SHP77 treated with DMSO at 0.1 percent for 48 hours (cell line): ENCODE data around the gene RPLP2.

Experiments
- DNase-seq: peaks from one replicate; lab custom pipeline; 2025; lab: John Stamatoyannopoulos, UW

The RPLP2 gene

GRCh38 chr11:824292-824880 lies 14.6 kb downstream of the RPLP2 start:
- peak; percentile 45 for DNase-seq

- DNase-seq: no peak
Observed at GRCh38 chr11:824942-825341, 15.2 kb downstream of the RPLP2 start.

DNA sequence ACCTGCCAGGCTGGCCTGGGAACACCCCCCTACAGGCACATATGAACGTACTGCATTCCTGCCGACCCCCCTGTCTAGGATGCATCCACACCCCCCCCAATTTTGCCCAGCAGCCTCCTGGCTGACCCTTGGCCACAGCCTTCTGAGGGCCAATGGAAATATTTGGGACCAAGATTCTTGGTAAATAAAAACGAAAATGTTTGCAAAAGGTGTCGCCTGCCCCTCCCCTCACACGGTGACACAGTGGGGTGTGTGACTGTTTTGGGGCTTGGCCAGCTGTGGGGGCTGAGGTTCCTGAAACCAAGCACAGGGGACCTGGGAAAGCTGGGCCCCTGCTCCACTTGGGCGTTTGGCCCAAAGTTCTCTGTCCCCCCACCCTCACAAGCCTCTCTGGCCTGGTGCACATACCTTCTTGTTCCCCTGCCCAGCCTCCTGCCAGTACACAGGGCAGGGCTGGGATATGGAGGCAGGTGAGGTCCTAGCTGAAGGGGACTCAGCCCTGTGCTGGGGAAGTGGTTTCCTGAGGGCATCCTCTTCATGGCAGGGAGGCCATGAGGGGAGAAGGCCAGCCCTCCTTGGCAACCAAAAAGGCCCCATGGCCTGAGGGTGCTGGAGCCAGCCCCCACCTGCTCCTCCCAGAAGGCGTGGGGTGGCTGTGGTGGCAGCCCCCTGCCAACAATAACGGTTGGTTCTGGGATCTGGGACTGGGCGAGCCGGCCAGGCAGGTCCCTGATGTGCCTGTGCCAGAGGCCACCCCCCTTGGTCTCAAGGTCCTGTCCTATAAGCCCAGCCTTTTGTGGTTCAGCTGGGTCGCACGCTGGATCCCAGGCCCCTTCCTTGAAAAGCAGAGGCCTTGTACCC lies 15.8 kb downstream of the RPLP2 start:
- no peak for DNase-seq

GRCh38 chr11:826227-826621 lies 16.5 kb downstream of the RPLP2 start:
- no peak for DNase-seq

GRCh38 chr11:826836-827145 lies 17.0 kb downstream of the RPLP2 start:
- no peak for DNase-seq

DNA sequence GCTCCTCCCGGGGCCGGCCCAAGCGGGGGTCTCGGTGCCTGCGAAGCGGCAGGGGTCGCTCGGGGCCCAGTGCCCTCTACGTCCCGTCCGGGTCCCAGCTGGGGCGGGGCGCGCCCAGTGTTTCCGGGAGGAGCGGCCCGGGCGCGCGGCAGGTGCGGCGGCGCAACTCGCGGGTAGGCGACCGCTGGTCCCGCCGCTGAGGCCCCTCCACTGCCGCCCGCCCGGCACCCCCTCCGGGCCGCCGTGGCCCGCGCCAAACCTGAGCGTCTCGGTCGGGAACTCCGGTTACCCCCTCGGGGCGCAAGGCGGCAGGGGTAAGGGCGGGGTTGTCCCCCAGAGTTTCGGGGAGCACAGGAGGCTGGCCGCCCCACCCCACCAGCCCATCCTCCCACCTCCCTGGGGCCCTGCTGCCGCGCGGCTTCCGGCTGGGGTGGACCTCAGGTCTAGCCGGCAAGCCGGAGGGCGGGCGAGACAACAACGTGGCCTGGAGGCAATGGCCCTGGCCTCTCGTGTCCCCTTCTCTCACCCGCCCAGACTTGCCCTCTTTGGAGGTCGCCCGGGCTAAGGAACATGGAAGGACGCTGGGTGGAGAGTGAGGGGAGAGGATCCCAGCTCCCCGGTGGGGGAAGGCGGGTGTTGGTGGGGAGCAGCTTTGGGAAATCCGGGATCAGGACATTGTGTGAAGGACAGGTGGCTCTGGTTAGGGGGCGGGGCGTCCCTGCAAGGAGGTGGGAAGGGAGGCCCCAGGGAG lies 17.6 kb downstream of the RPLP2 start:
- DNase-seq: no peak

GRCh38 chr11:827897-828192 lies 18.1 kb downstream of the RPLP2 start, which contains the start of gene CRACR2B:
CRACR2B (plus strand) TSS chr11:827919; CDS start chr11:828608, 689 bp downstream.
- DNase-seq: no peak

DNA sequence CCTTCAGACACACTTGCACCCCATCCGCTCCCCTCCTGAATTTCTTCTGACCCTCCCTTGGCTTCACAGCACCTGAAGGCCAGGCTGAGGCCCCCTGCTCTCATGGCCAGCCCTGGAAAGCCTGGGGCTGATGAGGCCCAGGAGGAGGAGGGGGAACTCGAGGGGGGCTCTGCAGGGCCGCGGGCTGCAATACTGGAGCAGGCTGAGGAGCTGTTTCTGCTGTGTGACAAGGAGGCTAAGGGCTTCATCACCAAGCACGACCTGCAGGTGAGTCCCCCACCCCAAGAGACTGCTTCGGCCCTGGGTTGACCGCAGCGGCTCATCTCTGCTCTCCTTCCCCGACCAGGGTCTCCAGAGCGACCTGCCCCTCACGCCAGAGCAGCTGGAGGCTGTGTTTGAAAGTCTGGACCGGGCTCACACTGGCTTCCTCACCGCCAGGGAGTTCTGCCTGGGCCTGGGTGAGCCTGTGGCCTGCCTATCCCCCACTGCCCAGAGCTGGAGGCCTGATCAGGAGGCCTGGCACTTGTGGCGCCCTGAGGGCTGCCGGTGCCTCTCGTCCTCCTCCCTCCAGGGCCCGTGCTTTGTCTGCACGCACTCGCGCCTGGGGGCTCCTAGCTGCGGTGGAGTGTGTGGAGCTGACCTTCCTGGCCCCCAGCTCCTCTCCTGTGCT lies 18.9 kb downstream of the RPLP2 start:
- DNase-seq: no peak

- no peak for DNase-seq
Observed at GRCh38 chr11:829176-829846, 19.5 kb downstream of the RPLP2 start.

DNA sequence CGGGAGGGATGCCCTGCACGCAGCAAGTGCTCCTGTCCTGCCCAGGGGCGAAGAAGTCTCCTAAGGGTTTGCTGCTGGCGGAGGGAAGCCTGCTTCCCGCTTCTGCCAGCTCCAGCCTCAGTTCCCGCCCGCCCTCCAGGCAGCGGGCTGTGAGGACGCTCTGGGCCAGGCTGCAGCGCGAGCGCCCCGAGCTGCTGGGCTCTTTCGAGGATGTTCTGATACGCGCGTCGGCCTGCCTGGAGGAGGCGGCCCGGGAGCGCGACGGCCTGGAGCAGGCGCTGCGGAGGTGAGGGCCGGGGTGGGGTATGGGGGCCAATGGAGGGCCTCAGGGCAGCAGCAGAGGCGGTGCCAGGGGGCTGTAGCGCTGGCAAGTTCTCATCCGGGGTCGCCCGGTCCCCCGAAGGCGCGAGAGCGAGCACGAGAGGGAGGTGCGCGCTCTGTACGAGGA lies 20.1 kb downstream of the RPLP2 start:
- DNase-seq: no peak

DNA sequence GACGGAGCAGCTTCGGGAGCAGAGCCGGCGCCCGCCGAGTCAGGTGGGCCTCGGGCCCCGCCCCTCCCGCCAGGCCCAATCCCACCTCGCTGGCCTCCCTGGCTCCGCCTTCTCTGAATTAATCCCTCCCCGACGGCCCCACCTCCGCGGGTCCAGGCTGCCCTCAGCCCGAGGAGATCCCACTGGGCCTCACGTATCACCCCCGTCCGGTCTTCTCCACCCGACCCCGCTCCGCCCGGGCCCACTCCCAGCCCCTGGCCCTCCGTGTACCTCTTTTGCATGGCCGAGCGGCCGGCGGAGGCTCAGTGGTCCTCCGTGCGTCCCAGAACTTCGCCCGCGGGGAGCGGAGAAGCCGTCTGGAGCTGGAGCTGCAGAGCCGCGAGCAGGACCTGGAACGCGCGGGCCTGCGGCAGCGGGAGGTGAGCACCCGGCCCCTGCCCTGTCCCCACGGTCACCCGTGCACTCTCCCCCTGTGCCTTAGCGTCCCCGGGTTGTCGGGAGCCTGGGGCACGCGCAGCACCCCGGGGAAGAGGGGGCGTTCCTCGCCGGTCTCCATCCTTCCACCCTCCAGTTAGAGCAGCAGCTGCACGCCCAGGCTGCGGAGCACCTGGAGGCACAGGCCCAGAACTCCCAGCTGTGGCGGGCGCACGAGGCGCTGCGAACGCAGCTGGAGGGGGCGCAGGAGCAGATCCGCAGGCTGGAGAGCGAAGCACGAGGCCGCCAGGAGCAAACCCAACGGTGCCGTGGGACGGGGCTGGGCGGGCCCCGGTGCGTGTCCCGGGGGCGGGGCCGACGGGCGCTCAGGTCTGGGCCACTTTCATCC lies 20.7 kb downstream of the RPLP2 start:
- DNase-seq: no peak

- DNase-seq: no peak
Observed at GRCh38 chr11:831118-831864, 21.5 kb downstream of the RPLP2 start.

DNA sequence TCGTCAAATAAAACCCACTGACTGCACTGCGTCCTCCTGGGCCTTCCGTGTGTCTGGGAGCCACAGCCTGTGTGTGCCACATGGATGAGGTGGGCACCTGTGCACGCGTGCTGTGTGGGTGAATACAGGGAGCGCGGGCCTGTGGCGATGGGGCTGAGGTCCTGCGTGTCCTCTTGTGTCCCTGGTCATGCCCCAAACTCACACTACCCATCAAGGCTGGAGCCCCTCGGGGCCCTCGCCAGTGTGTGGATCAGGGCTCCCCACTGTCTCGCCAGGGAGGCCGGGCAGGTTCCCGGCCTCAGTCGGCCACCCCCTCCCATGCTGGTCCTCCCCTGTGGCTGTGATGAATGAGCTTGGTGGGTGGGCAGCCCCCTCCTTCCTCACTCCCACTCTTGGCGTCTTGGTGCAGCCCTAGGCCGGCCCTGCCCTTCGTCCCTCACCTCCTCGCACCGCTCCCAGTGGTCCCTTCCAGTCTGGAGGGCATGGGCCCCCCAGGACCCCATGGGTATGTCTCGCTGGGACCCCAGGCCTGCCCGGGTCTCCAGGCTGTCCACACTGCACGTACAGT lies 22.3 kb downstream of the RPLP2 start:
- DNase-seq: no peak

GRCh38 chr11:832529-833113 lies 22.9 kb downstream of the RPLP2 start, which contains the start of gene CD151:
CD151 (plus strand) TSS chr11:832952; CDS start chr11:836070, 3,118 bp downstream.
- DNase-seq: no peak

- DNase-seq: no peak
Observed at GRCh38 chr11:833114-833791, 23.5 kb downstream of the RPLP2 start.

DNA sequence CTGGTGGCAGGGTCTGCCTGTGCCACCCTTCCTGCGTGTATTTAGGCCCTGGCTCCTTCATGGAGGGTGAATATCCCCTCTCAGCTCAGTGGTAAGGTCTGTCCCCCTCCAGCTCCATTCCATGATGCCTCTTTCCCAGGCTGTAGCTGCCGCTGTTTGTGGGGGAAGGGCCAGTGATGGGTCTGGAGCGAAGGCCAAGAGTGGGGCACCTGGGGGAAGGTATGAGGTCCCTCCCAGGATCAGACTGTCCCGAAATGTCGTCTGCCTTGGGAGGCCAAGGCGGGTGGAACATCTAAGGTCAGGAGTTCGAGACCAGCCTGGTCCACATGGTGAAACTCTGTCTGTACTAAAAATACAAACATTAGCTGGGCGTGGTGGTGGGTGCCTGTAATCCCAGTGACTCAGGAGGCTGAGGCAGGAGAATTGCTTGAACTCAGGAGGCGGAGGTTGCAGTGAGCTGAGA lies 24.1 kb downstream of the RPLP2 start:
- DNase-seq: no peak

GRCh38 chr11:834371-835316 lies 24.9 kb downstream of the RPLP2 start:
- no peak for DNase-seq

GRCh38 chr11:836274-836673 lies 26.5 kb downstream of the RPLP2 start:
- DNase-seq: no peak
